SK-N-SH (cell line): ENCODE data around the gene PPP1R9B. TPM values are rescaled to one million over a fixed set of nuclear protein-coding genes. Genes with fewer than 3 reads are reported as not detected.

Experiments used
- CTCF ChIA-PET: fragments of 300-600, 350-600 bp; formaldehyde crosslinking; extraction: SDS; loops from one replicate; lab custom pipeline; 2021; lab: Yijun Ruan, JAX
- POLR2A ChIA-PET: fragments of 350-600 bp; sonication (Branson Sonifier 250); formaldehyde crosslinking; extraction: SDS; loops from one replicate; lab custom pipeline; 2020; ENCODE audit warnings: antibody characterized with exemption, inconsistent platforms; lab: Yijun Ruan, JAX
- DNase-seq: peaks from one replicate; pipeline ENCODE4 v3.0.0; 2012
- H2AFZ ChIP-seq: fragments of 200-600 bp; sonication (generic); 2 replicates; pipeline ENCODE4 v1.8.1; 2016; ENCODE audit warnings: antibody characterized with exemption, mild to moderate bottlenecking, low read depth
- H3F3A ChIP-seq: fragments of 200-600 bp; sonication (generic); replicated peaks from 2 replicates; pipeline ENCODE3; 2016; ENCODE audit warnings: antibody characterized with exemption, mild to moderate bottlenecking; ENCODE audit not compliant: insufficient read depth
- H3K27ac ChIP-seq, 2 experiments: fragments of 200-500 bp in 1 of 2; fragments of 200-600 bp in 1 of 2; sonication (Bioruptor generic) in 1 of 2; sonication (generic), shearing (Covaris generic) in 1 of 2; 2 replicates each; pipeline versions ENCODE4 v1.5.1 to v1.6.1; 2014 to 2016; ENCODE audit warnings: low read depth in 2 of 2, inconsistent platforms in 1 of 2, low read length in 1 of 2, mild to moderate bottlenecking in 1 of 2, mixed read lengths in 1 of 2
- H3K27me3 ChIP-seq: fragments of 200-600 bp; sonication (generic), shearing (Covaris generic); 2 replicates; pipeline ENCODE4 v1.6.1; 2016; ENCODE audit warnings: mixed run types; ENCODE audit not compliant: insufficient read depth
- H3K36me3 ChIP-seq, 2 experiments: fragments of 200-500 bp in 1 of 2; fragments of 200-600 bp in 1 of 2; sonication (Bioruptor generic) in 1 of 2; sonication (generic) in 1 of 2; replicated peaks in 1 of 2; 2 replicates each; pipeline versions ENCODE3 to v1.5.1; 2014 to 2016; ENCODE audit warnings: low read length in 1 of 2, mild to moderate bottlenecking in 1 of 2; ENCODE audit not compliant: insufficient read depth in 2 of 2, control insufficient read depth in 1 of 2
- H3K4me1 ChIP-seq, 2 experiments: fragments of 200-500 bp in 1 of 2; fragments of 200-600 bp in 1 of 2; sonication (Bioruptor generic) in 1 of 2; sonication (generic), shearing (Covaris generic) in 1 of 2; 2 replicates each; pipeline versions ENCODE4 v1.5.1 to v1.6.1; 2014 to 2016; ENCODE audit warnings: low read depth in 1 of 2, low read length in 1 of 2, mixed run types in 1 of 2; ENCODE audit not compliant: insufficient read depth in 2 of 2, control insufficient read depth in 1 of 2
- H3K4me2 ChIP-seq: fragments of 200-600 bp; sonication (generic), shearing (Covaris generic); 2 replicates; pipeline ENCODE4 v1.6.1; 2017; ENCODE audit warnings: mixed run types
- H3K4me3 ChIP-seq, 2 experiments: fragments of 200-500 bp in 1 of 2; fragments of 200-600 bp in 1 of 2; sonication (Bioruptor generic) in 1 of 2; sonication (generic), shearing (Covaris generic) in 1 of 2; 2 replicates each; pipeline versions ENCODE4 v1.5.1 to v1.8.1; 2014 to 2016; ENCODE audit warnings: low read depth in 2 of 2, inconsistent platforms in 1 of 2, low read length in 1 of 2, mild to moderate bottlenecking in 1 of 2, mixed read lengths in 1 of 2, moderate library complexity in 1 of 2
- H3K79me2 ChIP-seq: fragments of 200-600 bp; sonication (generic); 2 replicates; pipeline ENCODE4 v1.8.1; 2017; ENCODE audit warnings: mild to moderate bottlenecking; ENCODE audit not compliant: insufficient read depth
- H3K9ac ChIP-seq: fragments of 200-600 bp; sonication (generic); 2 replicates; pipeline ENCODE4 v1.6.1; 2017; ENCODE audit warnings: mixed run types
- H3K9me2 ChIP-seq: fragments of 200-600 bp; sonication (generic); 2 replicates; pipeline ENCODE4 v1.6.1; 2017; ENCODE audit warnings: mixed run types
- H3K9me3 ChIP-seq: fragments of 200-600 bp; sonication (generic); 2 replicates; pipeline ENCODE4 v1.6.1; 2017; ENCODE audit warnings: mixed run types, mild to moderate bottlenecking, moderate library complexity
- H4K20me1 ChIP-seq: fragments of 200-600 bp; sonication (generic); 2 replicates; pipeline ENCODE4 v1.6.1; 2017; ENCODE audit warnings: mild to moderate bottlenecking, mixed run types; ENCODE audit not compliant: insufficient read depth
- CHD2 ChIP-seq: fragments of 150-350 bp; IDR thresholded peaks from 2 replicates; pipeline ENCODE4 v1.6.1; 2018; ENCODE audit warnings: low read length; ENCODE audit not compliant: partially characterized antibody
- EP300 ChIP-seq, 2 experiments: IDR thresholded peaks; 2 replicates each; pipeline versions ENCODE4 v1.4.0 to v1.6.1; 2012; ENCODE audit warnings: borderline replicate concordance in 1 of 2, low read depth in 1 of 2, low read length in 1 of 2
- EZH2phosphoT487 ChIP-seq: fragments of 200-600 bp; sonication (generic); IDR thresholded peaks from 2 replicates; pipeline ENCODE4 v1.6.1; 2017; ENCODE audit warnings: low read depth, mixed run types, mild to moderate bottlenecking, antibody characterized with exemption, moderate library complexity, borderline replicate concordance
- GABPA ChIP-seq: IDR thresholded peaks from 2 replicates; pipeline ENCODE4 v1.4.0; 2012; ENCODE audit warnings: low read depth, mild to moderate bottlenecking
- JUND ChIP-seq: IDR thresholded peaks from 2 replicates; pipeline ENCODE4 v1.4.0; 2012
- MEF2A ChIP-seq: IDR thresholded peaks from 2 replicates; pipeline ENCODE4 v1.4.0; 2012; ENCODE audit warnings: low read depth, borderline replicate concordance
- MXI1 ChIP-seq: IDR thresholded peaks from 2 replicates; pipeline ENCODE4 v1.6.1; 2012; ENCODE audit warnings: mild to moderate bottlenecking, low read depth, low read length, improper control_type of control experiment
- NRF1 ChIP-seq: IDR thresholded peaks from 2 replicates; pipeline ENCODE4 v1.6.1; 2012; ENCODE audit warnings: low read depth, mild to moderate bottlenecking, low read length
- POLR2AphosphoS5 ChIP-seq: IDR thresholded peaks from 2 replicates; pipeline ENCODE4 v1.6.1; 2012; ENCODE audit warnings: low read depth, low read length
- RAD21 ChIP-seq: IDR thresholded peaks from 2 replicates; pipeline ENCODE4 v1.6.1; 2012; ENCODE audit warnings: mild to moderate bottlenecking, low read length
- RCOR1 ChIP-seq: fragments of 150-350 bp; IDR thresholded peaks from 2 replicates; pipeline ENCODE4 v1.6.1; 2017; ENCODE audit warnings: antibody characterized with exemption, low read length
- RFX5 ChIP-seq: IDR thresholded peaks from 2 replicates; pipeline ENCODE4 v1.6.1; 2012; ENCODE audit warnings: mild to moderate bottlenecking, improper control_type of control experiment, low read length
- SMC3 ChIP-seq: IDR thresholded peaks from 2 replicates; pipeline ENCODE4 v1.6.1; 2012; ENCODE audit warnings: low read depth, low read length, improper control_type of control experiment
- TAF1 ChIP-seq: IDR thresholded peaks from 2 replicates; pipeline ENCODE4 v1.6.1; 2012; ENCODE audit warnings: low read depth, mild to moderate bottlenecking, low read length, moderate library complexity, borderline replicate concordance
- TEAD4 ChIP-seq: IDR thresholded peaks from 2 replicates; pipeline ENCODE4 v1.4.0; 2012; ENCODE audit warnings: mild to moderate bottlenecking, borderline replicate concordance; ENCODE audit not compliant: insufficient read depth
- WGBS: methylation state at CpG from one replicate; pipeline ENCODE4 v1.1.6; 2017; ENCODE audit warnings: low lambda C conversion rate; 5-methylcytosine and 5-hydroxymethylcytosine counted together
- polyA plus RNA-seq, 3 experiments: library from polyadenylated mRNA; depleted of rRNA; stranded (reverse); fragments of >200 nt; gene quantifications; 2 replicates each; pipeline ENCODE4 v1.2.3, GENCODE V29; 2012
- TF ChIP-seq, protein P1 (sequence below): IDR thresholded peaks from 2 replicates; pipeline ENCODE4 v1.4.0; 2012; ENCODE audit warnings: low read depth
- TF ChIP-seq, protein P2 (sequence below): fragments of 150-350 bp; IDR thresholded peaks from 2 replicates; pipeline ENCODE4 v1.6.1; 2016; ENCODE audit warnings: mild to moderate bottlenecking, low read depth, low read length
- TF ChIP-seq, protein P3 (sequence below): fragments of 200-600 bp; sonication (generic); IDR thresholded peaks from 2 replicates; pipeline ENCODE4 v1.6.1; 2017; ENCODE audit warnings: antibody characterized with exemption, mild to moderate bottlenecking, moderate library complexity

Gene PPP1R9B
- polyA plus RNA-seq, 1 of the 3 experiments (the other 2 are of a cell fraction), result 35.2 TPM

DNA sequence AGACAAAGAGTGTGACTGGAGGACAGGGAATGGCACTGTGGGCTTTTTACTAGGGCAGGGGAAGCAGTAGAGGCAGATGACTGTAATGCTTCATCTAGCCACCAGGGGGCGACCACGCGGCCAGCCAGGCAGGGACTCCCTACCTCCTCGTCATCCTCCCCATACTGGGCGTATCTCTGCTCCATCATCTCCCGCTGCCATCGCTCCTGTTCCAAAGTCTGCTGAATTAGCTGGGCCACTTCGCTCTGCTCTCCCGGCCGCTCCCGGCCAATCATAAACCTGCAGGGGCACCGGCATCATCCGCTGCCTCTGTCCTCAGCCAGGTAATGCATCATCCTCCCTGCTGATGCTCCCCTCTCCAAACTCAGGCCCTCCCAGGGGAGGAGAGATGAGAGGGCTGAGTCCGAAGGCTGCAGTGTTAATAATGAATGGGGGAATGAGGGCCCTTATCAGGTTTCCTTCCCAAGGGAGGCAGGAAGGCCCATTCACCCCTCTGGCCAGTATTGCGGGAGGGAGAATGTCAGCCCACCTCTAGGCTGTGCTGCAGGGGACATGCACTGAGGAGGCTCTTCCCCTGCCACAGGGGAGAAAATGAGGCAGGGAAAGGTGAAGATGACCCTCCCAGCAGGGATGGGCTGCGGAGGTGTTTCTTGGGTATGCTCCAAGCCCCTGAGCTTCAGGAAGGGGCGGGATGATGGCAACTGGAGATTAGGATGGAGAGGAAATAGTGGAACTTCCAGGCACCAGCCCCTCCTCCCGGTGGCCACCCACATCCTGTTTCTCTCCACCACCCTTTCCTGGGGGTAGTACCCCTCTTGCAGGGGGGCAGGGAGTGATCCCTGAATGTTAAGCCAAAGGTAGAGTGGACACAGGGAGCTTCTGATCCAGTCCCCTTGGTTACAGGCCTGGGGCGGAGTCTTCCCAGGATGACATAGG lies 10.3 kb downstream of the PPP1R9B start (continued):
- TF ChIP-seq TAF1, result no peak
- no peak for TF ChIP-seq RFX5
- TF ChIP-seq, protein P1, sequence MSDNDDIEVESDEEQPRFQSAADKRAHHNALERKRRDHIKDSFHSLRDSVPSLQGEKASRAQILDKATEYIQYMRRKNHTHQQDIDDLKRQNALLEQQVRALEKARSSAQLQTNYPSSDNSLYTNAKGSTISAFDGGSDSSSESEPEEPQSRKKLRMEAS, result no peak
- TF ChIP-seq, protein P2, sequence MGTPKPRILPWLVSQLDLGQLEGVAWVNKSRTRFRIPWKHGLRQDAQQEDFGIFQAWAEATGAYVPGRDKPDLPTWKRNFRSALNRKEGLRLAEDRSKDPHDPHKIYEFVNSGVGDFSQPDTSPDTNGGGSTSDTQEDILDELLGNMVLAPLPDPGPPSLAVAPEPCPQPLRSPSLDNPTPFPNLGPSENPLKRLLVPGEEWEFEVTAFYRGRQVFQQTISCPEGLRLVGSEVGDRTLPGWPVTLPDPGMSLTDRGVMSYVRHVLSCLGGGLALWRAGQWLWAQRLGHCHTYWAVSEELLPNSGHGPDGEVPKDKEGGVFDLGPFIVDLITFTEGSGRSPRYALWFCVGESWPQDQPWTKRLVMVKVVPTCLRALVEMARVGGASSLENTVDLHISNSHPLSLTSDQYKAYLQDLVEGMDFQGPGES, result no peak
- TF ChIP-seq, protein P3, sequence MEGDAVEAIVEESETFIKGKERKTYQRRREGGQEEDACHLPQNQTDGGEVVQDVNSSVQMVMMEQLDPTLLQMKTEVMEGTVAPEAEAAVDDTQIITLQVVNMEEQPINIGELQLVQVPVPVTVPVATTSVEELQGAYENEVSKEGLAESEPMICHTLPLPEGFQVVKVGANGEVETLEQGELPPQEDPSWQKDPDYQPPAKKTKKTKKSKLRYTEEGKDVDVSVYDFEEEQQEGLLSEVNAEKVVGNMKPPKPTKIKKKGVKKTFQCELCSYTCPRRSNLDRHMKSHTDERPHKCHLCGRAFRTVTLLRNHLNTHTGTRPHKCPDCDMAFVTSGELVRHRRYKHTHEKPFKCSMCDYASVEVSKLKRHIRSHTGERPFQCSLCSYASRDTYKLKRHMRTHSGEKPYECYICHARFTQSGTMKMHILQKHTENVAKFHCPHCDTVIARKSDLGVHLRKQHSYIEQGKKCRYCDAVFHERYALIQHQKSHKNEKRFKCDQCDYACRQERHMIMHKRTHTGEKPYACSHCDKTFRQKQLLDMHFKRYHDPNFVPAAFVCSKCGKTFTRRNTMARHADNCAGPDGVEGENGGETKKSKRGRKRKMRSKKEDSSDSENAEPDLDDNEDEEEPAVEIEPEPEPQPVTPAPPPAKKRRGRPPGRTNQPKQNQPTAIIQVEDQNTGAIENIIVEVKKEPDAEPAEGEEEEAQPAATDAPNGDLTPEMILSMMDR, result peak; percentile 96
- no peak for TF ChIP-seq EZH2phosphoT487
- TF ChIP-seq EP300 (IDR thresholded peaks at IDR 0.05; ENCODE audit: borderline replicate concordance in 1 of 2, low read depth in 1 of 2, low read length in 1 of 2), result peak in 1 of 2 experiments; percentile 27; a peak in 1 of 4 replicates
- peak; percentile 82 for TF ChIP-seq RAD21

DNA sequence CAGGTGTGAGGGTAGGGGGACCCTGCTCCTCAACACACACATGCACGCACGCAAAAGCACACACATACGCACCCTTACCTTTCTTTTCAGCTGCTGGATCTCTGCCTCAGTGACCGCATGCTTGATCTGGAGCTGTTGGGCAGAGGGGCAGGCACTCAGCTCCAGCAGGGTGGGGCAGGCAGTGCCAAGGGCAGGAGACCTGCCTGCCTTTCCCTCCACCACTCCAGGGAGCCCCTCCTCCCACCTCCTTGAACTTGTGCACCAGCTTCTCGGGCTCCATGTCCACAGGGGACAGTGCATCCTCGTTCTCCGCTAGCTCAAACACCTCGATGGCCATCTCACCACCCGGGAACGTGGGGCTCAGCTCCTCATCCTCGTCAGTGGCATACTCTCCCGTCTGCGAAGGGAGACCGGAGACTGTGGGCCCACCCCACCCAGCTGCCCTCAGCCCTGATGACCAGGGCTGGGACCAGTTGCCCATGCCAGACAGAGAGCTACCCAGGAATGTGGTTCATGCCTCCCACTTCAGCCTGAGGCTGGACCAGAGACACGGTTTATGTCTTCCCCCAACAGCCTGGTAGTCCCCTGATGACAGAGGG lies 11.2 kb downstream of the PPP1R9B start:
- no peak overlapping the region for H3K4me2 ChIP-seq
- no peaks in the 10 kb centered on the region for H3K9me3 ChIP-seq
- 87% methylated on average over 15 of the region's 15 CpGs for WGBS
- no peaks in the 10 kb centered on the region for H3K9me2 ChIP-seq
- ChIA-PET CTCF (interaction anchor here (0.6 to 9.3 kb wide), 33 partner anchors 8 to 258 kb away, joined by 3 to 169 read pairs (median 5); partner anchors contain the start of genes COL1A1, LRRC59, PPP1R9B and SAMD14), POLR2A (interaction anchor here (1.0 to 1.9 kb wide), 3 partner anchors 9 to 23 kb away, joined by 3 to 6 read pairs (median 5); partner anchors contain the start of gene SAMD14)
- no peak overlapping the region for H3K9ac ChIP-seq
- H4K20me1 ChIP-seq, result peaks cover 35% of the 10 kb centered on the region
- DNase-seq, result no peak
- H3K27ac ChIP-seq, result no peak overlapping the region; a peak in 1 of 4 replicates
- H3K79me2 ChIP-seq, result peaks cover 23% of the 10 kb centered on the region; the same call in 1 of the 2 replicates
- peaks cover 22% of the 10 kb centered on the region for H3F3A ChIP-seq
- peaks cover 47 to 88% of the 10 kb centered on the region in 2 experiments for H3K36me3 ChIP-seq
- peaks cover 4 to 7% of the 10 kb centered on the region in 2 experiments; a peak in 2 of 4 replicates for H3K4me1 ChIP-seq
- no peaks in the 10 kb centered on the region for H3K27me3 ChIP-seq
- TF ChIP-seq POLR2AphosphoS5 (no peak), RAD21 (no peak), TEAD4 (no peak), CHD2 (no peak), RCOR1 (no peak), SMC3 (no peak), MXI1 (no peak), NRF1 (no peak), GABPA (no peak), MEF2A (no peak), JUND (no peak)
- TF ChIP-seq, protein P1, result no peak
- TF ChIP-seq, protein P3, result no peak
- H2AFZ ChIP-seq, result no peak overlapping the region
- no peak overlapping the region for H3K4me3 ChIP-seq
